Ecto neural progenitor cell (in vitro differentiated cells): ENCODE data around the gene DLG1.

ENCODE experiments used
- DNase-seq: peaks from one replicate; pipeline ENCODE4 v3.0.0-alpha.2; 2018; ENCODE audit warnings: low spot score

The DLG1 gene

GRCh38 chr3:197014942-197015575, 283.4 kb downstream of the DLG1 start:
- no peak for DNase-seq

DNA sequence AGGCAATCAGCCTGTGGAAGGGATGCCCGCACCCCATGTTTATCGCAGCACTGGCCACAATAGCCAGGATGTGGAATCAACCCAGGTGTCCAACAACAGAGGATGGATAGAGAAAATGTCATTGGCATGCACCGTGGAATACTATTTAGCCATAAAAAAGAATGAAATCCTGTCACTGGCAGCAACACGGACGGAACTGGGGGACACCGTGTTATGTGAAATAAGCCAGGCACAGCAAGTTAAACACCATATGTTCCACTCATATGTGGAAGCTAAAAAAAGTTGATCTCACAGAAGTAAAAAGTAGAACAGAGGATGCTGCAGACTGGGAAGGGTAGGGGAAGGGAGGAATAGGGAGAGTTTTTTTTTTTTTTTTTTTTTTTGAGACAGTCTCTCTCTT, 284.4 kb downstream of the DLG1 start:
- DNase-seq, result no peak

- DNase-seq, result no peak
Measured at GRCh38 chr3:197012540-197012883, 285.9 kb downstream of the DLG1 start.

DNA sequence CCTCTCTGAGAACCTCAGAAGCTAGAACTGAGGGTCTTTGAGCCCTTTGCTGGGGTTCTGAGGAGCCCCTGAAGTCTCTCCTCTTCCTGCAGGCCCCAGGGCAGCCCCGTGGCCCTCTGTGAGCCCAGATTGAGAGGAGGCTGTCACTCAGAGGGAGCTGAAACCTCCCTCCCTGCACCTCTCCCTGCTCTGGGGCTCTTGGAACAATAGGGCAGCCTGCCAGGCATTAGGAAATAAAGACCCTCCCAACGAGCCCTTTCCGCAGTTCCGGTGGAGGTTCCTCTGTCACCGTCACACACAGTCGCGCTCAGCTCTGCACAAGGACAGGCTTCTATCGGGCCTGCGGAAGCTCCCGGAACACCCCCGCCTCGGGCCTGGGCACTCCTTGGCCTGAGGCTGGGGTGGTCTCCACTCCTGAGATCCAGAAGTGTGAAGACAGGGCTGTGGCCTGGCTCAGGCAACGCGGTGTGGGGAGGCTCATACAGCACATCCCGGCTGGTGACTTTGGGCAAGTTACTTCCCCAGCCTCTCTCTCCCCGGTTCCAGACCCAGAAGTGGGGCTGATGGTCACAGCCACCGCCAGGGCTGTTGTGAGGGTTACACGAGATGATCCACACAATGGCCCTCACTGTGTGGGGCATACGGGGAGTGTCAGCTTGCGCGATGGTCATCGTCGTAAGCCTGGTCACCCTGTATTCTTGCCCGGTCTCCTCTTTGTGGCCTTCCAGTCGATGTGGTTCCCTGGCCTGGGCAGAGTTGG, 286.5 kb downstream of the DLG1 start:
- DNase-seq, result no peak

GRCh38 chr3:197010556-197011351, 287.7 kb downstream of the DLG1 start:
- no peak for DNase-seq

DNA sequence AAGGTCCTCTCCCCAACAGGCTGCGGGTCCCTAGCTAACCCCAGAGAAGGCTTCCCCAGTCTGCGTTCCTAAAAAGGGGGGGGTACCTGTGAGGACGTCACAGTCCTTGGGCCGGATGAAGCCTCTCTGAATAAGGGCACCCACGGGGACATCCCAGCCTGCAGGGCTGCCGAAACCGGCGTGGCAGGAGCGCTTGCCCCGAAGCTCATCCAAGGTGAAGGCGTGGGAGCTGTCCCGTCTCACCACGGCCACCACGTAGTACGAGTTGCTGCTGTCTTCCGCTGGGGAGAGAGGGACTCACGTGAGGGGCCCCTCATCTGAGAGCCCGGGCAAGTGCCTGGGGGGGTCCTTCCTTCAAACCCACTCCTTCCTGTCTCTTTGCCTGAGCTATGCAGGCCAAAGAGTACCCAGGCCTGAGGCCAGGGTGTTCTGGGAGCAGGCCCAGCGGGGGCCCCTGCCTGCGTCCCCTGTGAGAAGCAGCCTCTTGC, 288.8 kb downstream of the DLG1 start:
- no peak for DNase-seq

GRCh38 chr3:197008436-197009209, 289.8 kb downstream of the DLG1 start:
- no peak for DNase-seq

DNA sequence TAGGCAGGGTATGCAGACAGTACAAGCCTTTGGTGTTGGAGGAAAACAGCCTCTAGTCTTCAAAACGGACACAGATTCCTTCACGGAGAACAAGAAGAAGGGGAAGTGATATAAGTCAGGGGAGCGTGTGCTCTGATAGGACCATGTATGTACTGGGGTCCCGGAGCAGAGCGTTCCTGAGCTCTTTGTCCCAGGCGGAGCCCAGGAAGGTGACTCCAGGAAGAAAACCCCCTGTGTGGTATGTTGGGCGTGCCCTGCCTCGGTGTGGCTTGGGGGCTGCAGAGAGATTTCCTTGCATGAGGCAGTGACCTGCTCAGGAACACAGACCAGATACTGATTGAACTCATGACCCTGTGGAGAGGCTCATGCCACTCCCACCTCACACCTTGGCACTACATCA, 290.5 kb downstream of the DLG1 start:
- DNase-seq, result no peak

- no peak for DNase-seq
Measured at GRCh38 chr3:197007296-197007940, 291.0 kb downstream of the DLG1 start.

GRCh38 chr3:197006860-197007259, 291.6 kb downstream of the DLG1 start:
- DNase-seq, result no peak

DNA sequence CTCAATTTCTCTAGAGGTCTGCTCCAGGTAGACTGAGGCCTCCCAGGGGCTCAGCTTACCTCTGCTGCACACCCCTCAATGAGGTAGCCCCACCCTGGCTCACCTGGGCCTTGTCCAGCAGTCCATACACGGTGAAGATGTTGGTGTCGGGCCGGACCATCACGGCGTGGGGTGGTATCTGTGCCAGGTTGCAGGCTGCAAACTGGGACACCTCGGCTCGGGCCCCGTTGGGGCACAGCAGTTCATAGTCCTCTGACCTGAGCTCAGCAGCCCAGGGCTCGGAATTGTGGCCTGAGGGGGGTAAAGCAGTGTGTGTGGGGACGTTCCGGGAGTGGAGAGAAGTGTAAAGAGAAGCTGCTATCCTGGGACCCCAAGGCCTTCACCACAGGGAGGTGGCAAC, 292.0 kb downstream of the DLG1 start:
- DNase-seq, result no peak

DNA sequence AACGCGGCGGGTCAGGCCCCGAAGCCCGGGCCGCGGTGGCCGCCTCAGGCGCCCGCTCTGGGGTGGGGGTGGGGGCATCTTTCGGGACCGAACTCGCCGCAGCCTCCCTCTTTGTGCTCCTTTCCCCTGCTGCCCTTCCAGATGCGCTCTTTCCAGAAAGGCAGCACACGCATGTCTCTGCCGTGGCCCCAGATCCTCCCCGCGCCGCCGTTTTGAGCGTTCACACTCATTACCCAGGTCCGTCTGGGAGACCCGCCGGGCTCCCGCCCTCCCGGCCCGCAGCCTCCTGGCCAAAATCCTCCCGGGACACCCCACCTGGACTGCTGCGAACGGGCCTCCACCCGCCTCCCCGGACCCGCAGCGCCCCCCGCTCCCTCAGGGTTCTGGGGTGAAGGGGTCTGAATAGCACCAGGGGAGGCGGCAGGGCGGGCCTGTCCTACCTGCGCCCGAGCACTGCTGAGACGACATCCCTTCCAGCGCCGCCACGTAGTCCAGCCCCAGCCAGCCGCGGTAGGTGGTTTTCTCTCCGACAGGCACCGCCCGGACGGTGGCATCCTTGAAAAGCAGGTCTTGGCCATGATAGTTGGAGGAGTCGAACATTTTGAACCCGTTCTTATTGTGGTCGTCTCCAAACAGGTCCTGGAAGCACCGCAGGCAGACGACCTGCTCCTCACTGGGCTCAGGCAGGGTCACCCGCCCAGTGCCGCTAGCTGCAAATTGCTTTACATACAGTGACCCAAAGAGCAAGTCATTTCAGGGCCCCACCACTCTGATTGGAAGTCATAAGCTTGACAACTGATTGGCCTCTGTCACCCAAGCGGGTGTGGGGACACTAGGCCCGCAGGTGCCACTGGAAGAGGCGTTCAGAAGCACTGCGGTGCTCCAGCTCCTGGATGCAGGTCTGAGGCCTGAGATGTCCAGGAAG, 294.7 kb downstream of the DLG1 start:
- no peak for DNase-seq

DNA sequence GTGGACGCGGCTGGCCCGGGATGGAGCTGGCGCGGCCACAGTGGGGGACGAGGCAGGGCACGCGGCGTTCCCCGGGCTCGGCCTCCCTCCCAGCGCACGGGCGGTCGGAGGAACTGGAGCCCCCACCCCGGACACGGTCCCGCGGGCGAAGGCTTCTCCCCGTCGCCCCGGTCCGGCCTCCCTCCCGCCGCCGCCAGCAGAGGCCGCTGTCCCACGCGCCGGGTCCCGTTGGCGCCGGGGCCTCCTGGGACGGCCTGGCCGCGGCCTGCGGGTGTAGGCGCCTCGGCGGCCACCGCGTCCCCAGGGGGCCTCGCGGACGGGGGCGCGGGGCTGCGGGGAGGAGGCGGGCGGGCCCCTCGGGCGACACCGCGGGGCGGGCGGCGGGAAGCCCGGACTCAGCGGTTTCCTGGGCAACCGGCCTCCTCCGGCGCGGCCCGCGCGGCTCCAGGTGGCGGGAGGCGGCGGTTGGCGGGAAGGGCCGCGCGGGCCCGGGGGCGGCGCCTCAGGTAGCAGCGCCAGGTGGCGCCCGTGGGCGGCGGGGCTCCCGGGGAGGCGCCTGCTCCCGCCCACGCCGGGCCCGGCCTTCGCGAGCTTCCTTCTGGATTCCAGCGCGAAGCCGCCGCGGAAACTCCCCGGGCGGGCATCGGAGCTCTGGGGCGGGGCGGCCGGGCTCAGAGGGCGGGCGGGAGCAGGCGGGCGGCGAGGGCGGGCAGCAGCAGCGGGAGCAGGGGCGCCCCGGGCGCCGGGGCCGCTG, 295.5 kb downstream of the DLG1 start:
- DNase-seq, result peak; percentile 82

- DNase-seq, result no peak
Measured at GRCh38 chr3:197001972-197002700, 296.3 kb downstream of the DLG1 start.

- DNase-seq, result no peak
Measured at GRCh38 chr3:197001106-197001971, 297.1 kb downstream of the DLG1 start.

DNA sequence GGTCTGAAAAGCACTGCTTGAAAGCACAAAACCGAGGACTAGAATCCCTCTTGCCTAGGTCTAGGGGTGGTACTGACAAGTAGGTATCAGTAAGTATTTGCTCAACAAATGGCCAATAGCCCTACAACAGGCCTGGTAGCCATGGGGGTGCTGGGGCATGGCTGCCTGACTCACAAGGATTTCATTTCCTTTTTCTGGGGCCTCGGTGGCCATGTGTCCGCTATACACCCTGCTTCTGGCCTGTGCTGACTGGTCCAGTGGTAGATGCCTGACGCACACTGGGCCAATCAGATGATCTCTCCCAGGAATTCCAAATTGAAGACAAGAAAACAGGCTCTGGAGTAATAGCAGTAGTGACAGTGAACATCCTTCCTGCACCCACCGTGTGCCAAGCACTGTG, 298.2 kb downstream of the DLG1 start:
- DNase-seq, result no peak

DNA sequence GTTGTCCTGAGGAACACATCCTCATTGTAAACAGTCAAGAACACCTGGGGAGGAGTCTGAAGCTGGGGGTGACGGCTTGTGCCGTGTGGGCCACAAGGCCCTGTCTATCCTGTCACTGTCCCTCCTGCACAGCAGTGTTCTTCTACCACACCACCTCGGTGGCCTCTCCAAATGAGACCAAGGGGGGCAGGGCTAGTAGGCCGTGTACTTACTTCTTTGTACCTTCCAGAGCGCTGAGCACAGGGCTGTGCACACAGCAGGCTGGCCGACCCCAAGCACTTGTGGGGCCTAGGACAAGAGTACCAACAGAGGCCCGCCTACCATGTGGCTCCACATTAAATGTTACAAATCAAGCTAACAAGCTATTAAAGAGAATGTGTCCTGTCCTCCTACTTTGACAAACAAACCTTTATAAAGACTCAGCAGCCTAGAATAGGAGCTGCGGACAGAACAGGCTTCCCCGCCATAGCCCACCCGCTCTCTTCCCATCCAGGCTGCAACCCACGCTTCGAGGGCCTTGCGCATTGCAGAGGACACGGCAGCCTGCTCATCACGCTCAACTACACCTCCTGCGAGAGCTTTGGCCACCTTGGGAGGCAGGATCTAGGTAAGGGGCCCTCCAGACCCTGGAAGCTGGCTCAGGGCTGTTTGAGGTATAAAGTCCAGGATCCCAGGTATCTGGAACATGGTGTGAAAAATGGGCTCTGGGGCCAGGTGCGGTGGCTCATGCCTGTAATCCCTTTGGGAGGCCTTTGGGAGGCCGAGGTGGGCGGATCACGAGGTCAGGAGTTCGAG, 299.2 kb downstream of the DLG1 start:
- DNase-seq, result no peak
